Measurements from ENCODE around the gene PLCD1.

Gene PLCD1

DNA sequence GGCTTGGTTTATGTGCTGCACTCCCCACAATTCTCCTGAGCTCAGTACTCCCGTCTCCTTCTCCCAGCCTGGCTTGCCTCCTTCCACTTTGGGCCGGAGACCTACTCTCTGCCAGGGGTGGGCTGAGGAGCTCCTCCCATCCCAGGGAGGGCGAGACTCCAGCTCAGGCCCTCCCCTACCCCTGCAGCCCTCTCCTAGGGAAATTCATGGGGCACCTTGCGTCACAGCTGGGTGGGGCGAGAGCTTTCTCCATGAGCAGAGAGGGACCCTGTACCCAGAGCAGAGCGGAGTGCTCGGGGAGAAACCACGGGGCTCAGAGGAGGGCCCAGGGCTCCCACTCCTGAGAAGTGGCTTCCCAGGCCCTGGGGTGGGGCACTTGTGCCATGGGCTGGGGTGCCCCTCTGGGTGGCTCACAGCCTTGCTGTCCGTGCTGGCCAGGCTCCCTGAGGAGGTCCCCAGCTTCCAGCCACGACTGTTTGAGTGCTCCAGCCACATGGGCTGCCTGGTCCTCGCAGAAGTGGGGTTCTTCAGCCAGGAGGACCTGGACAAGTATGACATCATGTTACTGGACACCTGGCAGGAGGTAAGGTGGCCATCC is 25.5 kb downstream of the PLCD1 start:
- no peak overlapping the region for H3K4me3 ChIP-seq (ENCODE audit: low read depth, low read length)
- no peak for DNase-seq (ENCODE audit: low read depth)

- no peak for DNase-seq (ENCODE audit: low read depth)
- H3K4me3 ChIP-seq (ENCODE audit: low read depth, low read length): no peak overlapping the region
These were observed 26.0 kb downstream of the PLCD1 start for GRCh38 chr3:38003371-38003816.

GRCh38 chr3:38002940-38003339 is 26.5 kb downstream of the PLCD1 start:
- no peak for DNase-seq (ENCODE audit: low read depth)

GRCh38 chr3:38002291-38002876 is 27.1 kb downstream of the PLCD1 start:
- no peak overlapping the region for H3K4me3 ChIP-seq (ENCODE audit: low read depth, low read length)
- no peak for DNase-seq (ENCODE audit: low read depth)

More at GRCh38 chr3:38002940-38003339, 26.5 kb downstream of the PLCD1 start:
- no peak overlapping the region for H3K4me3 ChIP-seq (ENCODE audit: low read depth, low read length)

GRCh38 chr3:38001456-38002081 is 27.9 kb downstream of the PLCD1 start:
- no peak for DNase-seq (ENCODE audit: low read depth)
- H3K4me3 ChIP-seq (ENCODE audit: low read depth, low read length): no peak overlapping the region

- H3K4me3 ChIP-seq (ENCODE audit: low read depth, low read length): no peak overlapping the region
- DNase-seq (ENCODE audit: low read depth): no peak
These were observed 28.4 kb downstream of the PLCD1 start for GRCh38 chr3:38000965-38001455.

DNA sequence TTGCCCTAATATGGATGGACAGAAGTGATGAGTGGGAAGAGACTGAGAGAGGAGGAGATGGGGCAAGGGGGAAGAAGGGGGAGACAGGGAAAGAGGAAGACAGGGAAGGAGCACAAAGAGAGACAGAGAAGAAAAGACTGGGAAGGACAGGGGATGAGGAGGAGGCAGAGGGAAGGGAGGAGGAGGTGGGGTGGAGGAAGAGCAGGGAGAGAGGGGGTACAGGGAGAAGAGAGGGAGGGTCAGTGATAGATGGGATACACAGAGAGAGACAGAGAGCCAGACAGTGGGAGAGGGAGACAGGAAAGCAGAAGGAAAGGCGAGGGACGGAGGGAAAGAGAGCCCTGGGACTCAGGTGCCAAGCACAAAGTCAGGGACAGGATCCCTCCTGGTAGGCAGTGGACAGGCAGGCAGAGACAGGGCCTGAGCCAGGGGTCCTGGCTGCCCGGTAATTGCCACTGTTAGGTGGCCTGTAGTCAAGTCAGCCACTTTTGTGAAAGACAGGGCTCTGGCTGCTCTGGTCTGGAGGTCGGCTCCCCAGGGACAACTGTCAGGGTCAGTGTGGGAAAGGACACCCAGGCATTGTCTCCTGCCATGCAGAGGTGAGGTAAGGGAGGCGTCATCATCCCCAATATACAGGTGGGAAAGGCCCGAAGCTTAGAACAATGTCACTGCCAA is 29.1 kb downstream of the PLCD1 start:
- DNase-seq (ENCODE audit: low read depth): no peak
- H3K4me3 ChIP-seq (ENCODE audit: low read depth, low read length): no peak overlapping the region

GRCh38 chr3:37999836-38000235 is 29.6 kb downstream of the PLCD1 start:
- no peak for DNase-seq (ENCODE audit: low read depth)
- no peak overlapping the region for H3K4me3 ChIP-seq (ENCODE audit: low read depth, low read length)

DNA sequence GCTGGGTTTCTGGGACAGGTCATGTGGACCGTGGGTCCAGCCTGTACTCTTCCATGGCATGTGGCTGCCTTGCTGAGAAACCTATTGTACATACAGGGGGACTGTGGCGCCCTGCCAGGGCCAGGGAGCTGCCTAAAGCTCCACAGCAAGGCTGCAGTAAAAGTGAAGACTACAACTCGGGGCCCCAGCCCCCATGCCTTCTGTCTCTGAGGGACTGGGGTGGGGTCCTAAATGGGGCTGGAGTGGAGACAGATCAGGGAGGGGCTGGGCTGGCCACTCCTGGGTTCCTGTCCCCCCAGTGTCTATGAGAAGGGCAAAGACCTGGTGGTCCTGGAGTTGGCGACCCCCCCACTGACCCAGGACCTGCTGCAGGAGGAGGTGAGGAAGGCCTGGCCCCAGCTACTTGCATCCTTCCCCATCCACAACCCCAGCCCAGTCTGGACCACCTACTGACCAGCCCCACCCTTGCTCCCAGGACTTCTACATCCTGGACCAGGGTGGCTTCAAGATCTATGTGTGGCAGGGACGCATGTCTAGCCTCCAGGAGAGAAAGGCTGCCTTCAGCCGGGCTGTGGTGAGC is 31.6 kb downstream of the PLCD1 start:
- DNase-seq (ENCODE audit: low read depth): no peak
- no peak overlapping the region for H3K4me3 ChIP-seq (ENCODE audit: low read depth, low read length)

- no peak for DNase-seq (ENCODE audit: low read depth)
- no peak overlapping the region for H3K4me3 ChIP-seq (ENCODE audit: low read depth, low read length)
These were observed 32.1 kb downstream of the PLCD1 start for GRCh38 chr3:37997342-37997741.

DNA sequence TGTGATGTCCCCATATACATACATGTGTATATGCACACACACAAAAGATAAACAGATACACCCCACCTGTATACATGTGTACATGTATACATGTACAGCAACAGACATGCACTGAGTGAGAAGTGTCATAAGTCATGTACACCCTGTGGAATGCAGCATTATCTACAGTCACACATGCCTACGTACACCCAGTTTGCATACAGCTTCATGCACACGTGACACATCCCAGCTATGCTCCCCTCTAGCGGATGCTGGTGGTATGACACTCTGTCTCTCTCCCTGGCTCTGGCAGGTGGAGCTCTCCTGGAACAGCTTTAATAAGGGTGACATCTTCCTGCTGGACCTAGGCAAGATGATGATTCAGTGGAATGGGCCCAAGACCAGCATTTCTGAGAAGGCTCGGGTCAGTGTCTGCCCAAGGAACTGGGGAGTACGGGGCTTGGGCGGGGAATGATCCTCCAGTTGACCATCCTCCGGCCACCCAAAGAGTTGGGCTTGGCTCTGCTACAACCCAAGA is 32.6 kb downstream of the PLCD1 start:
- DNase-seq (ENCODE audit: low read depth): peak; percentile 24
- H3K4me3 ChIP-seq (ENCODE audit: low read depth, low read length): no peak overlapping the region

- DNase-seq (ENCODE audit: low read depth): no peak
- no peak overlapping the region for H3K4me3 ChIP-seq (ENCODE audit: low read depth, low read length)
These were observed 33.5 kb downstream of the PLCD1 start for GRCh38 chr3:37995652-37996641.

DNA sequence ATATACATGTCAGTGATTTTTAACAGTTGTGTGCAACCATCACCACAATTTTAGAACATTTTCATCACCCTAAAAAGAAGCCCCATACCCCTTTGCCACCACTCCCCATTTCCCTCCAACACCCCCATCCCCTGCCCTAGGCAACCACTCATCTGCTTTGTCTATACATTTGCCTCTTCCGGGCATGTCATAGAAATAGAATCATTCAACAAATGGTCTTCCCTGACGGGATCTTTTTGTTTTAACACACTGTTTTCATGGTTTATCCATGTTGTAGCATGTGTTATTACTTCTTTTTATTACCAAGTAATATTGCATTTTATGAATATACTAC is 34.8 kb downstream of the PLCD1 start:
- H3K4me3 ChIP-seq (ENCODE audit: low read depth, low read length): peak overlapping the region; percentile 64
- no peak for DNase-seq (ENCODE audit: low read depth)

DNA sequence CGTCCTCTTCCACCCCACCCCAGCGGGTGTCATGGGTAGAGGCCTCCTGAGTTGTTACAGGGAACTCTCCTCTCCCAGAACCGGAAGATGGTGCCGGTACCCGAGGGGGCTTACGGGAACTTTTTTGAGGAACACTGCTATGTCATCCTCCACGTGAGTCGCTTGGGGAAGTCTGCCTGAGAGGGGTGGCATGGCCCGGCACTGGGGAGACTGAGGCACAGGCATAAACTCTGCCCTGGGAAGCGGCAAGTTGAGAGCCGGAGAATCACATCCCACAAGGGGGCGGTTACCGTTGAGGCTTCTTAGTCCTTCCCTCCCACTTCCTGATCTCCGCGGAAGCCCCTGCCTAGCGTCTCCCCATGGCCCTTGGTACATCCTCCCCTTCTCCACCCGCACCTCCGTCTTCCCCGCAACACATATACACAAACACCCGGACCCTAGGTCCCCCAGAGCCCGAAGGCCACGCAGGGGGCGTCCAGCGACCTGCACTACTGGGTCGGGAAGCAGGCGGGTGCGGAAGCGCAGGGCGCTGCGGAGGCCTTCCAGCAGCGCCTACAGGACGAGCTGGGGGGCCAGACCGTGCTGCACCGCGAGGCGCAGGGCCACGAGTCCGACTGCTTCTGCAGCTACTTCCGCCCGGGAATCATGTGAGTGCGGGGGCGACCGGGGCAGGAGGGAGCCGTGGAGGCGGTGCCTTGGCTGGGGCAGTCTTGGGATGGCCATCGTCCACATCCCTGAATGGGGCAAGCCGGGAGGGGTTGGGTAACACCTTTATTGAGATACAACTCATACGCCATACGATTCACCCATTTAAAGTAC is 35.4 kb downstream of the PLCD1 start:
- H3K4me3 ChIP-seq (ENCODE audit: low read depth, low read length): peak overlapping the region; percentile 64
- peak; percentile 45 for DNase-seq (ENCODE audit: low read depth)

GRCh38 chr3:37993460-37993819 is 36.0 kb downstream of the PLCD1 start:
- H3K4me3 ChIP-seq (ENCODE audit: low read depth, low read length): peak overlapping the region; percentile 64
- no peak for DNase-seq (ENCODE audit: low read depth)

- no peak for DNase-seq (ENCODE audit: low read depth)
- no peak overlapping the region for H3K4me3 ChIP-seq (ENCODE audit: low read depth, low read length)
These were observed 36.4 kb downstream of the PLCD1 start for GRCh38 chr3:37993067-37993455.

DNA sequence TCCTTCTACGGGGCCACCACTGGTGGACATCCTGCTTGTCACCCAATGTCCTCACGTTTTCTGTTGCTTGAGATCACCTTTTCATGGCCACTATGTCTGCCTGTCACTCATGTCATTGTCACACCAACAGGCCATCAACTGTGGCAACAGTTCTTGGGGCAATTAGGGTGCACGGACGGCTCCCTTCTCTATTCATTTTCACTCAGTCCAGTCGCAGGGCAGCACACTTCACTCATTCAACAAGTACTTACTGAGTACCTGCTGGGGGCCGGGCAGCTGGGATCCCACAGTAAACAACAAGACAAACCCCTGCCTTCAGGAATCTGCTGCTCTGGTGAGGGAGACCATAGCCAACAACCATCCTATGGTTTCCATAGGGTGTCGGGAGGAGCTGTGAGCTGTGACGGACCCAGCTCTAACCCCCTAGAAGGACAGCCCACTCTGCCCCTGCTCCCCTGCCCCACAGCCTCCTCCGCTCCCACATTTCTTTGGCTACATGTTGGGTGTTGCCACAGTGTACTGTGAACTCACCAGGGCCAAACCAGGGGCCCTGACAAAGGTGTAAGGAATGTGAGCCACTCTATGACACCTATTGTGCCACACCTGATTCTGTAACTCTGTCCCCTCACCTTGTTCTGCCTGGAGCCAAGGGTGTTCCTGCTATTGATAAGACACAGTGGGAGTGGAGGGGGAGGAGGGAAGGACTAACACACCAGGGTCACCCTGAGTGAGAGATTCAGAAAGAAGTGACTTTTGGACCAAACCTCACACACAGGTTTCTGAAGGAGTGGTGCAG is 37.0 kb downstream of the PLCD1 start:
- DNase-seq (ENCODE audit: low read depth): no peak
- H3K4me3 ChIP-seq (ENCODE audit: low read depth, low read length): no peak overlapping the region
